GM18858 (cell line): ENCODE data around the gene OPTC.
"Not testable (repeated sequence)": the region's sequence is repeated elsewhere in the genome, so short reads cannot be mapped to it uniquely, and the experiment has no call there.

Source experiments
- ATAC-seq: cut with Tn5 transposase; IDR thresholded peaks from one replicate; pipeline ENCODE4 v1.9.1; 2021; ENCODE audit not compliant: unreplicated experiment

Gene OPTC, protein sequence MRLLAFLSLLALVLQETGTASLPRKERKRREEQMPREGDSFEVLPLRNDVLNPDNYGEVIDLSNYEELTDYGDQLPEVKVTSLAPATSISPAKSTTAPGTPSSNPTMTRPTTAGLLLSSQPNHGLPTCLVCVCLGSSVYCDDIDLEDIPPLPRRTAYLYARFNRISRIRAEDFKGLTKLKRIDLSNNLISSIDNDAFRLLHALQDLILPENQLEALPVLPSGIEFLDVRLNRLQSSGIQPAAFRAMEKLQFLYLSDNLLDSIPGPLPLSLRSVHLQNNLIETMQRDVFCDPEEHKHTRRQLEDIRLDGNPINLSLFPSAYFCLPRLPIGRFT

DNA sequence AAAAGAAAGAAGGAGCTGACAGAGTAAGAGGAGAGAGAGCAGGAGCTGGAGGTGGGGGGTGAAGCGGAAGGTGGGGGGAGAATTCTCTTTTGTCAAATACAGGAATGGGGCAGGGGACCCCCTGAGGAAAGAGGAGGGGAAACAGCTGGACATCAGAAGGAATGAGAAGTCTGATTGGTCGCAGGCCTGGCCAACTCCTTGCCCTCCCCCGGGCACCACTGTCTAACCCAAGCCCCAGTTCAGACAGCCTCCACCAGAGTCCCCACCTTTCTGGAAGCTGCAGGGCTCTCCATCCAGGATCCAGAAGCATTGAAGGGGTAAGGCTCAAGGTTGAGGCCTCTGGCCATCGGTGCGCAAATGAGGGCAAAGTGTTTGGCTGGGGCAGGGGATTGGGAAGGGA is at the start of gene OPTC:
Gene OPTC, plus strand, starts transcription at position 253 of the 400 bp plus-strand sequence. CDS start 1,853 bp downstream, outside the sequence.
- no peak for ATAC-seq

DNA sequence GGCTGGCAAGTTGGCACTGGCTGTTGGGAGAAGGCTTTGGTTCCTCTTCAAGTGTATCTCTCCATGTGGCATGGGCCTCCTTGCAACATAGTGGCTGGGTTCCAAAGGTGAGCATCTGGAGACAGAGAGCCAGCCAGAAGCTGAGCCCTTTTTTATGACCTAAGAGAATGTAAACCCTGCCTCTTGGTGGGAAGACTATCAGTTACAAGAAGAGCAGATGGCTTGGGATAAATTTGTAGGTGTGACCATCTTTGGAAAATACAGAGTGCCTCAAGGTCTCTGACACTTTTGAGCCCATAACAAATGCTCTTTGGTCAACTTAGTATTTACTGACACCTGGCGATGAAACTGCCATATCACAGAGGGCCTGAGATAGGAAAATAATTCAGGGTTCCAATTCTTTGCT is 49.8 kb upstream of the OPTC start:
- no peak for ATAC-seq

DNA sequence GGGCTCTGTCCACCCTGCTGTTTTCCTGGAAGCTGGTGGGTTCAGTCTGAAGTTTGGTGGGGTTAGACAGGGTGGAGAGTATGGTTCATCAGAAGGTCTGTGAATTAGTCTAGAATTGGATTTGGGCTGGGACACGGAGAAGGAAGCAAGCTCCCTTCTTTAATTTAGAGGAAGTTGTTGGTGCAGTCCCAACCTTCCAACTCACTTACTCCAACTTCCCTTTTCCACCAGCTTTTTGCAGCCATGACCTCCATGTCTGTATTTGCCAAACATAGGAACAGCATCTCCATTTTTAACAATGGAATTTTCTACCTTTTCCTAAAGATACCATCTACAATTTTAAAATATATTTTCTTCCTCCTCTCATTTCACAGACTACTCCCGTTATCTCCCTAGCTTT is 46.8 kb upstream of the OPTC start:
- no peak for ATAC-seq

DNA sequence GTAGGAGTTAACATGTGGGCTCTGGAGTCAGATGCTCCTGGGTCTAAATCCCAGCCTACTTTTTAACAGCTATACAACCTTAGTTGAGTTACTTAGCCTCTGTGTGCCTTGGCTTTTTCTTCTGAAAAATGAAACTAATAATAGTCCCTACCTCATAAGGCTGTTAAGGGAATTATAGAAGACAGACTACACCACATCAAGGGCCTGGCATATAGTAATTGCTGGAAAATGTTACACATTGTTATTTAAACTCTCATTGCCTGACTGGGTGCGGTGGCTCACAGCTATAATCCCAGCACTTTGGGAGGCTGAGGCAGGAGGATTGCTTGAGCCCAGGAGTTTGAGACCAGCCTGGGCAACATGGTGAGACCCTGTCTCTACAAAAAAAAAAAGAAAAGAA is 46.4 kb upstream of the OPTC start:
- not testable (repeated sequence) for ATAC-seq

DNA sequence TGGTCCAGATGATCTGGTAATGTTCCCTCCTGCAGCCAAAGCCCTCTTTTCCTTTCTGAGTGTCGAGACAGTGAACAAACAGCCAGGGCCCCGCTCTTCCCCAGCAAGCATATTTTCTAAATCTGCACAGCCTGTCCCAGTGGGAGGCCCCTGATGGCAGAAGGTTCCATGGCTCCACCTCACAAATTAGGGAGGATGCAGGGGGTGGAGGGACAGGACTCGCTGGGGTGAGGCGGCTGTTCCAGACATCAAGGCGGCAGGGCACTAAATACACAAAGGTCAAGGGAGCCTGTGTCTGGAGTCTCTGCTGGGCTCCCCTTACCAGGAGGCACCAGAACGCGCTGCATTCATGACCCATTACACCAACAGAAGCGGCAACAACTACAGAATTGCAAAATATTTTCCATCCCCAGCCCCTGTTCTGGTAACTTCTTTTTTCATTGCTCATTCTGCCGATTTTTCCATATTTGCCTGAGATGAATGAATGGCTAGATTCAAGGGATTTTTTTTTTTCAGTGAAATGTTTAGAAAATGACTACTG is 45.4 kb upstream of the OPTC start:
- ATAC-seq, result no peak

DNA sequence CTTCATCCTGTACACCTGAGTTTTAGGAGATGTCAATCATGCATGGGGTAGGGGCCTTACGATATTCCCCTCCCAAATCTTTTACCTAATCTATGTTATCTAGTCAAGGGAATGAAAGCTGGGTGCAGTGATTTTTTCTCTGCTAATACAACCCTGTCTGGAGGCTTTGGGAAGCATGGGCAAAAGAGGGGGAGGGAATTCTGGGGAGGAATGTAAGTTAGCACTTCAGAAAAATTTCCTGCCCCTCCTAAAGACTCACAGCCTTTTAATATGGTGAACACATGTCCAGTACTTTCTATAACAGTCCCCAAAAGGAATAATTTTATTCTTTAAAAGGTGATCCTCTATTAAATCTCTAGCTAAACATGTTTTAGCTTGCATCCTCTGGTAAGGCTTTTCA is 44.0 kb upstream of the OPTC start:
- ATAC-seq, result no peak

DNA sequence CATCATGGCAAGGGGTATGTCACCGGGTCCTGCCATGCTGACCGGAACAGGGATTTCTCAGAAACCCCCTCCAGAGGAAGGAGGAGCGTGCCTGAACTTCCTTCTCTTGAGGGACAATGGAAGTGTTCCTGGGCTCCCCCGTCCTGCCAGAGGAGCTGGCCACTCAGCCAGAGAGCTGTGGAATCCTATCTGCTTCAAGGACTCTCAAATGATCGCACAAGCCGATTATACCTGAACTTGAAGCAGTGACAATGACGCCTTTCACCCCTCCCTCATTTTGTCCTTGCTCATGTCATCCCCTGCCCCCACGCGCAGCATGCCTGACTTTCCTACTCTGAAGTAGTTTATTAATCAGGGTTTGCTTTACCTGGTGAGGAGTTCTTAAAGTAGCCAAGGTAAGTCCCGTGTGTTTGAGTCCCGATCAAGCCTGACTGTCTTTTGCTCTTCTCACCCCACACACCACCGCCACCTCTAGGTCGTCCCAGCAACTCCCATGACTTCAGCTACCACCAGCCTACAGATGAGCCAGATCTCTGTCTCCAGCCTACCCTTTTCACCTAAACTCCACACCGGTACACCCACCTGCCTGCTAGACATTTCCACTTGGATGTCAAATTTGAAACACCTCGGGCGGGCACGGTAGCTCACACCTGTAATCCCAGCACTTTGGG is 43.3 kb upstream of the OPTC start:
- no peak for ATAC-seq

DNA sequence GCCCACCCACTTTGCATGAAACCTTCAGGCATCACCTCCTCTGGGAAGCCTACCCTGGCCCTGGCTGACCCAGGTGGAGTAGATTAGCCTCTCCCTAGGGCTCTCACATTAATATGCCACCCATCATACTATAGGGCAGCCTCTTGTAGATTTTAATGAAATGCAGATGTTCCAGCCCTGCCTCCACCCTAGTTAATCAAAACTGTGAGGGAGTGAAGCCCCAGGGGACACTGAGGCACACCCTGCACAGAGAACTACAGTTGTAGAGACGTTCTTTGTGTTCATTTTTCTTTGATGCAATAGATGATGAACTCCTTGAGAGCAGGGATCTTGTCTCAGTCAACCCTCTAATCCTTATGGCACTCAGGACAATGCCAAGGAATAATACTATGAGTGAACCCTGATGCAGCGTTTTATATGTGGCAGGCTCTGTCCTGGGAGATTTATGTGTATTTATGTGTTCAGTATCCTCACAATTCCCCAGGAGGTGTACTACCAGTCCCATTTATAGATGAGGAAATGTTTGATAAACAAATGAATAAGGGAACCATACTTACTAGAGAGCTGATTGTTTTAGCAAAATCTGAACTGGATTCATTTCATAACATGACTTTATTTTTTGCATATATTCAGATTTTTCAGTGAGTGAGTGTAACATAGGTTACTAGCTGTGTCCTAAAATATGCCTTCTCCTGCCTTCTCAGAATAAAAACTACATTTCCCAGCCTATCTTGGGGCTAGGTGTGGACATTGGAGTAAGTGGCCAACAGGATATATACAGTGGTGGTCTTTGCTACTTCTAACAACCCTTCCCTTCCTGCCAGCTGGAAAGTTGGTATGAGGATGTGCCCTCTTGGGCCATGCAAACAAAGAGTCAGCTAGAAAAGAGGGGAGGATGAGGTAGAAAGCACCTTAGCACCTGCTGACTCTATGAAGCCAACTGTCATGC is 41.8 kb upstream of the OPTC start:
- ATAC-seq, result no peak

DNA sequence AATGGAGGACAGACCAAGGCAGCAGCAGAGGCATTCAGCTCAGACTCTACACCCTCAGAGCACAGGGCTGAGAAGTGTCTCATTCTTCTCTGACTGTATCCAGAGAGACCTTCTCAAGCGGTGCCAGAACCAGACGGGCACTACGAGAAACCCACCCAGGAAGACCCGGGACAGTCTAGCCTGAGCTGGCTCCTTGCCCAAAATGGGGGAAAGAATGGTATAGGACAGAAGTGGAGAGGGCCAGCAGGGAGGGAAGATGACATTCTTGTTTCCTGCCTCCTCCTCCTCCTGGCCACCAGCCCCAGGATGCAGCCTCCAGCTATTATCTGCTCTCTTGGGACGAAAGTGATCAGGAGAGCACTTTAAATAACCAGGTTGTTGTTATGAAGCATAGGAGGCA is 40.9 kb upstream of the OPTC start:
- ATAC-seq, result no peak

DNA sequence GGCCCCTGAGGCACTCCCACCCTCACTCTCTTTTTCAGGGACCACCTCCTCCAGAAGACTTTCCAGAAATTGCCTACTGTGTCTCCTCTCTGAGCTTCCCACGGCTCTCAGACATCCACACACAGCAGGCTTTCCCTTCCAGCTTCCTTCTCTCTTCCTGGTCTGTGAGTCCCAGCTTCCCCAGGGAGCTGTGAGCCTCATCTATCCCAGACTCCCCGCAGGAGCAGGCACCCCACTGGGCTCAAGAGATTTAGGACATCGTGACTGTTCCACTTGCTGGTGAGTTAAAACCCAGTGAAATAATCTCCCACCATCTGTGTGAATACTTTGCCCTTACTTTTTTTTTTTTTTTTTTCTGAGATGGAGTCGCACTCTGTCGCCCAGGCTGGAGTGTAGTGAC is 40.3 kb upstream of the OPTC start:
- ATAC-seq, result no peak

DNA sequence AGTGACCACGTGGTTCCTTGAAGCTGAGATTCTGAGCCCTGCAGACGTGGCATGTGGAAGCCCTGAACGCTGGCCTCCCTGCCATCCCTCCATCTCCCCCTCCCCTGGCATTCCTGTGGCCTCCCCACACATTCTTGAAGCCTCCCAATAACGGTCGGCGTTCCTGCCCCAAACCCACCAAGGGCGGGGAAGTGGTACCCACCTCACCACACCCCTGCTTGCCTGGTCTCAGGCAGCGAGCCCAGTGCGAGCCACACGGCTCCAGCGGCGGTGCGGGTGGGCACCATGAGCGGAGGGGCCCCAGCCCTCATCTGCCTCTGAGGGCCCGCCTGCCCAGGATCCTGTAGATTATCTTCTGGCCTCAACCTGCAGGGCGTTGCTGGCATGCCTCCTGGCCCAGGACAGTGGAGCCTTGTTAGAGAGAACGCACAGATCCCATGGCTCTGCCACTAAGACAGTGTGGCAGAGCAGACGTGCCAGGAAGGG is 38.9 kb upstream of the OPTC start:
- ATAC-seq, result no peak

DNA sequence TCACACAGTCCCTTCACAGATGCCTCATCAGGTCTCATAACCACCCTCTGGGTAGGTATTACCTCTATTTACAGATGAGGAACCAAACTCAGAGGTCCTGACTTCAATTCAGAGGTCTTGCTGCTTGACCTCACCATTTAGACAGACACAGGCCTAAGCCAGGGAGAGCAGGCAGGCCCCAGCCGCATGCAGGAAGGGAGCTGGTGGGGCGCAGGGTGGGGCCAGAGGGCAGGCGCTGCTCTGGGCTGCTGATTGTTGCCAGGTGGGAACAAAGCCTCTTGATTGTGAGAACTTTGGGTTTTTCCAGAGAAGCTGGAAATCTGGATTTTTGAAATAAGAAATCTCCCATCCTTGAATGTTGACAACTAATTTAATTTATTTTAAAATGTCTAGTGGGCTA is 38.2 kb upstream of the OPTC start:
- ATAC-seq, result no peak

DNA sequence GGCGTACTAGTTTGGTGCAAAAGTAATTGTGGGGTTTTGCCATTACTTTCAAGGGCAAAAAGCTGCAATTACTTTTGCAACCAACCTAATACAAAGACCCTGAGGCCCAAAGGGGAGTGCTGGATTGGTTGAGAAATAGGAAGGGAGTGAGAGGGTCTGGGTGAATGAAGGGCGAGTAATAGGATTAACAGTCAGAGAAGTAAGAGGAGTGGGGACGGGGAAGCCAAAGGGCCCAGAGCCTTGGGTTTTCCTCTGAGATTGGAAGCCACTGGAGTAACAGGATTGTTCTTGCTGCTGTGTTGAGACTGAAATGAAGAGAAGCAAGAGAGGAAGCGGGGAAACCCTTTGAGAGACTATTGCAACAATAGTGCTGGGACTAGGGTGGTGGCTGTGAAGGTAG is 37.4 kb upstream of the OPTC start:
- ATAC-seq, result no peak

DNA sequence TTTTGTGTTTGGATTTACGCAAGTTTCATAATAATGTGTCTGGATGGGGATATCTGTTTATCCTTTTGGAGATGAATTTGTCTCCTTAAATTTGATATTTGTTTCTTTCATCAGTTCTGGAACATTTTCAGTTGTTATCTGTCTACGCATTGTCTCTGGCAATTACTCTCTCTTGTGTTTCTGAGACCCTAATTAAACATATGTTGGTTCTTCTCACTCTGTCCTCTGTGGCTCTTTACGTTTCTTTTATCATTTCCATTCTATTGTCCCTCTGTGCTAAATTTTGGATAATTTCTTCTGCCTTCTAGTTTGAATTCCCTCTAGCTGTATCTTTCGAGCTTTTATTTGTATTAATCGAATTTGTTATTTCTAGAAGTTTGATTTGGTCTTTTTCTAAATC is 35.9 kb upstream of the OPTC start:
- ATAC-seq, result no peak

DNA sequence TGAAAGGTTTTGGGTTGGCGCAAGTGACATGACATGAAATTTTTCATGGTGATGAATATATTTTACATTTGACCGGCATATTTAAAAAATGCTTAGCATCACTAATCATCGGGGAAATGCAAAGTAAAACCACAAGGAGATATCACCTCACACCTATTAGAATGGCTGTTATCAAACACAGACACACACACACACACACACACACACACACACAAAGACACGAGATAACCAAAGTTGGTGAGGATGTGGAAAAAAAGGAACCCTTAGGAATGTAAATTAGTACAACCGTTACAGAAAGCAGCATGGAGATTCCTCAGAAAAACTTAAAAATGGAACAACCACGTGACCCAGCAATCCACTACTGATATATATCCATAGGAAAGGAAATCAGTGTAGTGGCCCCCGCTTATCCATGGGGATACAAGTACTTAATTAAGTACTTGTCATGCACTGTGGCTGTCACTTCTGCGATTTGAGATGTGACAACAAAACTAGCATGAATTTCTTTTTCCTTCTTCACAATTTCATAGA is 34.2 kb upstream of the OPTC start:
- no peak for ATAC-seq

DNA sequence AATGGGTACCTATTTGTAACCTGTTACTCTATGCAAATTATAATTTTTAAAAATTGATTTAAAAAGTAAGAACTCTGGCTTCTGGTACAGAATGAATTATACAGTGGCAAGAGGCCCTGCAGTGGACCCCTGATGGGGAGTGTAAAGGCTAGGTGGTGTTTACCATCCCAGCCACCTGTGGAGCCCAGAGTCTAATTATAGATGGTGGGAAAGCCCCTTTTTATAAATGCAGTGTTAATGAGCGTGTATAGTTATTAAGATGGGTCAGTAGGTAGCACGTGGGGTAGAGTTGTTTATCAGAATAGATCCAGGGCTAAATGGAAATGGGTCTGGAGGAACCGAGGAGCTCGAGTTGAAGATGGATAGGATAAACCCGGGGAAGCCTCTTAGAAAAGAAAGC is 32.2 kb upstream of the OPTC start:
- ATAC-seq, result no peak

DNA sequence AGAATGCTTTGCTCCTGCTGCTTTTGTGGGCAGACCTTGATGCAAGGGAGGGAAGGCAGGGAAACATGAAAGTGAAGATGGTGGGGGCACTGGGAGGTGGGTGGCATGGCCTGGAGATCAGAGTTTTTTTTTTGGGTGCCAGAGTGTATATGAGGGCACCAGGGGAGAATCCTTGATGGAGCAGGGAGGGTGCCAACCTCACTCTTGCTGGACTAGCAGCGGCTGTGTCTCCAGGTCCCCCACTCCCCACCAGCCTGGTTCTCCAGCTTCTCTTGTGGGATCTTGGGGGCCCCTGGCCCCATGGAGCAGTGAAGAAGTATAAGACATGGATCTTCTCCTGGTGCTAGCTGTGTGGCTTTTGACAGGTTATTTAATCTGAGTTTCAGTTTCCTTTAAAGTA is 31.8 kb upstream of the OPTC start:
- ATAC-seq, result no peak

DNA sequence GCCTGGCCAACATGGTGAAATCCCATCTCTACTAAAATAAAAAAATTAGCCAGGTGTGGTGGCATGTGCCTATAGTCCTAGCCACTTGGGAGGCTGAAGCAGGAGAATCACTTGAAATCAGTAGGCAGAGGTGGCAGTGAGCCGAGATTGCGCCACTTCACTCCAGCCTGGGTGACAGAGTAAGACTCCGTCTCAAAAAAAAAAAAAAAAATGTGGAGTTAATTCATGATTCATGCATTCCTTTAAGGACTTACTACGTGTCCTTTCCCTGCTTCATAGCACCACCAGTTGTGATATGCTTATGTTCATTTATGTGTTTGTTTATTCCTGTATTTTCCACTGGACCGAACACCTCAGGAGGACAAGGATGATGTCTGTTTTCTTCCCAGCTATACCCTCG is 31.1 kb upstream of the OPTC start:
- ATAC-seq, result no peak

DNA sequence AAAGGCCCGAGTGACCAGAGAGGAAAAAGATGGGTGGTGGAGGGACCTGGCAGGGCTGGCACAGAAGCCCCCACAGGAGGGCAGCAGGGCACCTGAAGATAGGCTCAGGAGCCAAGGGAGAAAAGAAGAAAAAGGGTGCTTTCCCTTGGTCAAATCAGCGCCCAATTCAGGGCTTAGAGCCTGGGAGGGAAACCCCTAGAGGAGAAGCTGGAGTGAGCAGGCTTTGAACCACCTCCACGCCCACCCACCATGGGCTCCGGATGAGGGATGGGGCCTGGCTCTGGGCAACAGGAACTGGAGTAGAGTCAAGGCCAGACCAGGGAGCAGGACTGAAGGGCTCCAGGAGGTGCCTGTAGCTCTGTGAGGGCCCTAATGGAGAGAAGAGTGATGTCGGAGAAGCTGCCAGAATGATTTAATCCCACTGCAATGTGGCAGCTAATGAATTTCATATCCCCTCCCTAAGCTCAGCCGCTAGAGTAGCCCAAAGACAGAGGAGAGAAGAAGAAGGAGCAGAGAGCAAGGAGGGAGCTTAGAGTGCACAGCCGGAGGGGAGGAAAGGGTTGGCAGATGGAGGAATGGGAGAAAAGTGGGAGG is 30.4 kb upstream of the OPTC start:
- no peak for ATAC-seq

DNA sequence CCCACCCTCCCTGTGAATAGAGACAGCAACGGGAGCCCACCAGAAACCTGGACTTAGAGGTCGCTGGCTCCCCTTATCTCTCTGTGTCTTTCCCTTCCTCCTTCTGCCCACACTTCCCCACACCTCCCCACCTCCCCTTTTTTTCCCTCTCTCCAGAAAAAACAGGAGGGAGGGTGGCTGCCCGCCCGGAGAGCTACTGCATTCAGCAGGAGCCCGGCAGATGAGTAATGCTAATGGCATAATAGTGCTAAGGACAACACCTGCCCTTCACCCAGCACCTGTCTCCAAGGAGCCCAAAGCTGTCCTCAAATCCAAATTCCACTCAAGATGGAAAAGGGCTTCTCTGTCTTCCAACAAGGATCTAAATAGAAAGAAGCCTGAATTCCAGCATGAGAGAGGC is 29.7 kb upstream of the OPTC start:
- no peak for ATAC-seq

DNA sequence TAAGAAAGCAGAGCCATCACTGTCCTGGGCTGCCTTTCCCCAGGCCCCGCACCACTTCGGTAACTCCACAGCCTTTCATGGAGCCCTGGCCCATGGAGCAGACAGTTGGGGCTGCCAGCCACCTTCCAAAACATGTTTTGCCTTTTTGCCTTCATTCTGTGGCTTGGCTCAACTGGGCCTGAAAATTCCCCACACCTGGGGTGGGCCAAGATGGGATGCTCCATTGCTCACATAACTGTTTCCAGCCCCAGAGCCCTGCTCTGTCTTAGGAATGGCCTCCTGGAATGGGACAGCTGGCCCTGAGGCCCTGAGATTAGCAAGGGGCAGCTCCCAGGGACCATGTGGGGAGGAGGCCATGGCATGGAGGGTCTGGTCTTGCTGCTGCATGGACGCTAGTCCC is 29.2 kb upstream of the OPTC start:
- ATAC-seq, result no peak
